Thoracic aorta (tissue), 2 donors: ENCODE data around the gene KCNT1. TPM values are rescaled to one million over a fixed set of nuclear protein-coding genes. Genes with fewer than 3 reads are reported as not detected.

Source experiments
- ATAC-seq: fragments of 150-250 bp; one replicate; pipeline ENCODE4 v1.8.0; 2017; ENCODE audit warnings: low read depth; ENCODE audit not compliant: insufficient number of reproducible peaks, low FRiP score
- DNase-seq: peaks from one replicate; pipeline ENCODE4 v3.0.0-alpha.2; 2020; ENCODE audit warnings: low spot score
- H3K27ac ChIP-seq, 2 donors: fragments of 200-600 bp; sonication (generic); 1 replicate in 1 of 2; 2 replicates in 1 of 2; pipeline ENCODE4 v1.5.1; 2016; ENCODE audit warnings: mild to moderate bottlenecking in 2 of 2, moderate library complexity in 2 of 2
- H3K27me3 ChIP-seq: fragments of 200-600 bp; sonication (generic); replicated peaks from 2 replicates; pipeline ENCODE4 v1.6.0; 2016; ENCODE audit warnings: mild to moderate bottlenecking; ENCODE audit not compliant: insufficient read depth
- H3K36me3 ChIP-seq: fragments of 200-600 bp; sonication (generic); one replicate; pipeline ENCODE4 v1.5.1; 2016
- H3K4me1 ChIP-seq, 2 donors: fragments of 200-600 bp; sonication (generic); 1 replicate in 1 of 2; 2 replicates in 1 of 2; pipeline versions ENCODE4 v1.5.1 to v1.6.0; 2016; ENCODE audit warnings: low read depth in 2 of 2, mild to moderate bottlenecking in 1 of 2; ENCODE audit not compliant: control insufficient read depth in 1 of 2
- H3K4me3 ChIP-seq: fragments of 200-600 bp; sonication (generic); 2 replicates; pipeline ENCODE4 v1.5.1; 2016; ENCODE audit warnings: mild to moderate bottlenecking
- H3K9me3 ChIP-seq: fragments of 200-600 bp; sonication (generic); 2 replicates; pipeline ENCODE4 v1.5.1; 2016
- CTCF ChIP-seq: fragments of 200-600 bp; sonication (generic); IDR thresholded peaks from one replicate; pipeline ENCODE4 v1.5.1; 2019; ENCODE audit warnings: antibody characterized with exemption
- total RNA-seq, 2 donors: library from RNA; depleted of rRNA; stranded (reverse); fragments of >200 nt; gene quantifications; one replicate each; pipeline versions ENCODE4 v1.1.0 to v1.2.3, GENCODE V29; 2016

Gene KCNT1
- total RNA-seq, 2 donors from 2014 or later: 0.28 to 0.54 TPM

GRCh38 chr9:135681161-135681560 lies 20.8 kb upstream of the KCNT1 start:
- no peak for TF ChIP-seq CTCF
- DNase-seq (no peak), ATAC-seq (no peak)
- Histone ChIP-seq H3K9me3 (no peaks in the 10 kb centered on the region), H3K4me3 (no peak overlapping the region), H3K4me1 (no peaks in the 10 kb centered on the region), H3K27ac (no peak overlapping the region), H3K36me3 (no peaks in the 10 kb centered on the region), H3K27me3 (no peaks in the 10 kb centered on the region)

- TF ChIP-seq CTCF: no peak
- no peaks in the 10 kb centered on the region for H3K9me3 ChIP-seq
- no peaks in the 10 kb centered on the region for H3K4me1 ChIP-seq
- H3K4me3 ChIP-seq: no peak overlapping the region
- H3K36me3 ChIP-seq: no peaks in the 10 kb centered on the region
- DNase-seq (no peak), ATAC-seq (no peak)
- H3K27ac ChIP-seq: no peak overlapping the region
- no peaks in the 10 kb centered on the region for H3K27me3 ChIP-seq
Measured at GRCh38 chr9:135683401-135684034, 18.5 kb upstream of the KCNT1 start.

GRCh38 chr9:135684691-135685090 lies 17.3 kb upstream of the KCNT1 start:
- no peaks in the 10 kb centered on the region for H3K27me3 ChIP-seq
- no peak overlapping the region for H3K4me3 ChIP-seq

GRCh38 chr9:135687216-135687615 lies 14.8 kb upstream of the KCNT1 start:
- H3K9me3 ChIP-seq: no peaks in the 10 kb centered on the region
- no peaks in the 10 kb centered on the region for H3K27me3 ChIP-seq
- ATAC-seq (no peak), DNase-seq (no peak)
- no peaks in the 10 kb centered on the region for H3K36me3 ChIP-seq
- H3K27ac ChIP-seq: no peak overlapping the region
- no peaks in the 10 kb centered on the region for H3K4me1 ChIP-seq
- H3K4me3 ChIP-seq: no peak overlapping the region
- no peak for TF ChIP-seq CTCF

More at GRCh38 chr9:135684691-135685090, 17.3 kb upstream of the KCNT1 start:
- ATAC-seq (no peak), DNase-seq (no peak)
- Histone ChIP-seq H3K36me3 (no peaks in the 10 kb centered on the region), H3K27ac (no peak overlapping the region), H3K4me1 (no peaks in the 10 kb centered on the region), H3K9me3 (no peaks in the 10 kb centered on the region)
- TF ChIP-seq CTCF: no peak

GRCh38 chr9:135689011-135689410 lies 13.0 kb upstream of the KCNT1 start:
- no peak for ATAC-seq
- H3K9me3 ChIP-seq: no peaks in the 10 kb centered on the region
- no peak for DNase-seq
- no peaks in the 10 kb centered on the region for H3K27me3 ChIP-seq
- H3K4me3 ChIP-seq: no peak overlapping the region
- H3K4me1 ChIP-seq: no peaks in the 10 kb centered on the region
- TF ChIP-seq CTCF: no peak
- no peaks in the 10 kb centered on the region for H3K36me3 ChIP-seq
- H3K27ac ChIP-seq: no peak overlapping the region
